ENCODE measurements around the gene GPRIN3. TPM values are rescaled to one million over a fixed set of nuclear protein-coding genes. Genes with fewer than 3 reads are reported as not detected.

GPRIN3 gene
- total RNA-seq, 2 donors from 2014 or later, result 22.5 to 26.8 TPM

- Histone ChIP-seq H3K9ac (ENCODE audit: low read depth in 2 of 2, low read length in 2 of 2) (peak overlapping the region; percentile 86 to 90), H3K27ac (peak overlapping the region; percentile 71), H3K9me3 (no peaks in the 10 kb centered on the region), H3K27me3 (no peaks in the 10 kb centered on the region), H3K36me3 (no peaks in the 10 kb centered on the region), H3K4me3 (peak overlapping the region; percentile 85), H3K4me1 (peaks cover 3% of the 10 kb centered on the region)
- intact Hi-C loops (cut with DNase I), result no loop called here
- TF ChIP-seq CTCF (IDR thresholded peaks at IDR 0.05), result no peak
- DNase-seq, result peak; percentile 62
Measured at GRCh38 chr4:89306486-89307177, 968 bp downstream of the GPRIN3 start.

- Histone ChIP-seq H3K36me3 (no peaks in the 10 kb centered on the region), H3K4me3 (peak overlapping the region; percentile 85), H3K27ac (peak overlapping the region; percentile 71), H3K9me3 (no peaks in the 10 kb centered on the region), H3K27me3 (no peaks in the 10 kb centered on the region), H3K9ac (ENCODE audit: low read depth in 2 of 2, low read length in 2 of 2) (peak overlapping the region in 1 of 2 donors; percentile 90), H3K4me1 (peaks cover 3% of the 10 kb centered on the region)
- peak; percentile 44 for DNase-seq
- intact Hi-C loops (cut with DNase I), result no loop called here
- TF ChIP-seq CTCF (IDR thresholded peaks at IDR 0.05), result no peak
Measured at GRCh38 chr4:89305712-89306437, 1.7 kb downstream of the GPRIN3 start.

- intact Hi-C loops (cut with DNase I), result no loop called here
- H3K27me3 ChIP-seq, result no peaks in the 10 kb centered on the region
- H3K27ac ChIP-seq, result peak overlapping the region; percentile 71
- DNase-seq, result peak; percentile 43
- H3K9ac ChIP-seq (ENCODE audit: low read depth in 2 of 2, low read length in 2 of 2), result peak overlapping the region in 1 of 2 donors; percentile 90
- no peaks in the 10 kb centered on the region for H3K9me3 ChIP-seq
- H3K4me1 ChIP-seq, result peaks cover 3% of the 10 kb centered on the region
- no peak for TF ChIP-seq CTCF (IDR thresholded peaks at IDR 0.05)
- H3K4me3 ChIP-seq, result peak overlapping the region; percentile 85
- no peaks in the 10 kb centered on the region for H3K36me3 ChIP-seq
Measured at GRCh38 chr4:89305028-89305427, 2.6 kb downstream of the GPRIN3 start.

- H3K36me3 ChIP-seq, result no peaks in the 10 kb centered on the region
- no peak overlapping the region for H3K4me3 ChIP-seq
- no peak for DNase-seq
- H3K4me1 ChIP-seq, result peaks cover 3% of the 10 kb centered on the region
- intact Hi-C loops (cut with DNase I), result no loop called here
- peak overlapping the region; percentile 71 for H3K27ac ChIP-seq
- no peaks in the 10 kb centered on the region for H3K9me3 ChIP-seq
- H3K9ac ChIP-seq (ENCODE audit: low read depth in 2 of 2, low read length in 2 of 2), result peak overlapping the region in 1 of 2 donors; percentile 52
- TF ChIP-seq CTCF (IDR thresholded peaks at IDR 0.05), result no peak
- H3K27me3 ChIP-seq, result no peaks in the 10 kb centered on the region
Measured at GRCh38 chr4:89303814-89304388, 3.7 kb downstream of the GPRIN3 start.

- TF ChIP-seq CTCF (IDR thresholded peaks at IDR 0.05), result no peak
- no peaks in the 10 kb centered on the region for H3K9me3 ChIP-seq
- no peak overlapping the region for H3K4me3 ChIP-seq
- peak overlapping the region; percentile 71 for H3K27ac ChIP-seq
- intact Hi-C loops (cut with DNase I), result no loop called here
- H3K4me1 ChIP-seq, result peaks cover 3% of the 10 kb centered on the region
- DNase-seq, result peak; percentile 67
- no peaks in the 10 kb centered on the region for H3K27me3 ChIP-seq
- no peaks in the 10 kb centered on the region for H3K36me3 ChIP-seq
- no peak overlapping the region for H3K9ac ChIP-seq (ENCODE audit: low read depth in 2 of 2, low read length in 2 of 2)
Measured at GRCh38 chr4:89303177-89303576, 4.4 kb downstream of the GPRIN3 start.

Data from colonic mucosa (tissue), 4 donors.